ENCODE data around the gene CREB5.

Gene CREB5

GRCh38 chr7:28623863-28624262 lies 211.5 kb downstream of the CREB5 start:
- TF ChIP-seq GATA2 (IDR thresholded peaks at IDR 0.05; ENCODE audit: low read depth, low read length) (no peak), GATA3 (IDR thresholded peaks at IDR 0.05; ENCODE audit: low read depth, low read length) (no peak)

DNA sequence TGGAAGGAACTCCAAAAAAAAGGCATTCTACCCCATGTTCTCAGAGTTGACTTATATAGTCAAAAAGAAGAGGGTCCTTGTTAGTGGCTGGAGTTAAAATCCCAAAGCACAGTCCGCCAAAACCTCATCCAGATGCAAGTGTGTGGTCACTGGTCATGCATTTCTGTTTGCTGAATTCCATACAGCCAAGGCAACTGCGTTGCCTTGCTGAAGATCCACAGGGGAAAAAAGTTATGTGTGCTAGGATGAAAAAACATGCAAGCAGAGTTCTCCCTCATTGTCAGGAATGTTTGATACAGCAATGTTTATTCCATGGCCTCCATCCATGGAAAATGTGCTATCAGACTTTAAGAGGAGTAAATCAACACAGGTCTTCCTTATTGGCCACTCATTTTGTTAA lies 213.1 kb downstream of the CREB5 start:
- TF ChIP-seq GATA3 (IDR thresholded peaks at IDR 0.05; ENCODE audit: low read depth, low read length), result no peak
- no peak for TF ChIP-seq GATA2 (IDR thresholded peaks at IDR 0.05; ENCODE audit: low read depth, low read length)

DNA sequence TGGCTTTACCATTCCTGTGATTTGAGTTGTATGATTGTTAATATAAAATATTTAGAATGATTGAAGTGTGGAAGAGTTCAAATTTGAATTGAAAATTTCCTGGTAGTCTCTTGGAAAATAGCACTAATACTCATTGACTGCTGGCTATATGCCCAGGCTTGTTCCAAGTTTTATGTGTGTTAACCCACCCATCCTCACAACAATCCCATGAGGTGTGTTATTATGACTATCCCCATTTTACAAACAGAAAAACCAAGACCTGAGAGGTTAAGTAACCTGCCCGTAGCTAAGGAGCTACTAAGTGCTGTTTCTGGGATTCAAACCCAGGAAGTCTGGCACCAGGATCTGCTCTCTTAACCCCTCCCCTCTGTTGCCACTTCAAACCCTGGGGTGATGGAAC lies 213.9 kb downstream of the CREB5 start:
- TF ChIP-seq GATA3 (IDR thresholded peaks at IDR 0.05; ENCODE audit: low read depth, low read length), result no peak
- TF ChIP-seq GATA2 (IDR thresholded peaks at IDR 0.05; ENCODE audit: low read depth, low read length), result no peak

GRCh38 chr7:28626624-28627262 lies 214.4 kb downstream of the CREB5 start:
- TF ChIP-seq GATA3 (IDR thresholded peaks at IDR 0.05; ENCODE audit: low read depth, low read length) (peak; percentile 24; the same call in 1 of the 2 replicates), GATA2 (IDR thresholded peaks at IDR 0.05; ENCODE audit: low read depth, low read length) (peak; percentile 35; the same call in 1 of the 2 replicates)

DNA sequence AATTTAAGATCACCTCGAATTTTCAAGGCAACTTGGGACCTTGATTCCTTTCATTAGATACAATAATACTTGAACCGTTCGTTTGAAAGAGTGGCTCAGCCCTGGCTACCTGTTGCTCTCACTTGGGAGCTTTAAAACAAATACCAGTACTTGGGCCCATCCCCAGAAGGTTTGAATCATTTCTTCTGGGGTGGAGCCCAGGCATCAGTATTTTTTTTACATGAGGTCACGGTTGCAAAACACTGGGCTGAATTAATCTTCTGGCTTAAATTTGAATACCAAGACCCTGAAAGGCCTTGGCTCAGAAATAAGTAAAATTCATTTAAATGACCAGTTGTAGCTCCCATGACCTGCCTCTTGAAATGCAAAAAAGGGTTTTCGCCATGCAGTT lies 214.9 kb downstream of the CREB5 start:
- TF ChIP-seq GATA2 (IDR thresholded peaks at IDR 0.05; ENCODE audit: low read depth, low read length) (no peak), GATA3 (IDR thresholded peaks at IDR 0.05; ENCODE audit: low read depth, low read length) (no peak)

DNA sequence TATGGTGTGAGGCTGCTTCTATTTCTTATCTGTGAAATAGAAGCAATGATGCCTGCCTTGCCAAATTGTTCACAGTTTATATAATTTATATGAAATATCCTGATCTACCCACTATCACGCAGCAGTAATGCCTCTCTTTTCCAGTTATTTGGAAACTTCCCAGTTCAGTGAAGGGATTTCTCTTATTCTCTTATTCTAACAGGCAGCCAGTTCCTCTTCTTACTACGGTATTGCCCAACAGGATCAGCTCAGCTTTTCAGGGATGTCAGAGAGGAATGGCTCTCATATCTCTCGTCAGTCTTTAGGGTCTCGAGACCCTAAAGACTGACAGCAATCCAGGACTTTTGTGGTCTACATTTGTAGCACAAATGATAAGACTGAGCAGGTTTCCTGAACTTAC lies 215.6 kb downstream of the CREB5 start:
- TF ChIP-seq GATA3 (IDR thresholded peaks at IDR 0.05; ENCODE audit: low read depth, low read length), result no peak
- TF ChIP-seq GATA2 (IDR thresholded peaks at IDR 0.05; ENCODE audit: low read depth, low read length), result no peak

GRCh38 chr7:28629216-28629842 lies 217.0 kb downstream of the CREB5 start:
- TF ChIP-seq GATA3 (IDR thresholded peaks at IDR 0.05; ENCODE audit: low read depth, low read length) (no peak), GATA2 (IDR thresholded peaks at IDR 0.05; ENCODE audit: low read depth, low read length) (no peak)

DNA sequence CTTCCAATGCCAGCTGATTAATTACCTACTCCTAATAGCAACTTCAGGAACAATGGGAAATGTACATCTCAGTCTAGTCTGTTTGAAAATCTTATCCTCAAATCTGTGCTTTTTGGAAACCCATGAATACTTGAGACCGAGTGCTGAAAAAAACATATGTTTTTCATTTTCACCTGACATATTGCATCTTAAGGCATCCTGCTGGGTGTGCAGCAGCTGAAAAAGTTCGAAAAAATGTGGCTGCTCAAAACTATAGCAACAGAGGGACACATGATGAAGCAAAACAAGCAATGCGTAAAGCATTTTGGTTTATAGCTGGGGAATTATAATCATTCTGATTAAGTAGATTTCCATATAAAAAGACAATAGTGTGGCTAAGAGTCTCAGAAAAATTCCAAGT lies 218.0 kb downstream of the CREB5 start:
- no peak for TF ChIP-seq GATA2 (IDR thresholded peaks at IDR 0.05; ENCODE audit: low read depth, low read length)

- no peak for TF ChIP-seq GATA3 (IDR thresholded peaks at IDR 0.05; ENCODE audit: low read depth, low read length)
- no peak for TF ChIP-seq GATA2 (IDR thresholded peaks at IDR 0.05; ENCODE audit: low read depth, low read length)
Measured at GRCh38 chr7:28631995-28632394, 219.7 kb downstream of the CREB5 start.

DNA sequence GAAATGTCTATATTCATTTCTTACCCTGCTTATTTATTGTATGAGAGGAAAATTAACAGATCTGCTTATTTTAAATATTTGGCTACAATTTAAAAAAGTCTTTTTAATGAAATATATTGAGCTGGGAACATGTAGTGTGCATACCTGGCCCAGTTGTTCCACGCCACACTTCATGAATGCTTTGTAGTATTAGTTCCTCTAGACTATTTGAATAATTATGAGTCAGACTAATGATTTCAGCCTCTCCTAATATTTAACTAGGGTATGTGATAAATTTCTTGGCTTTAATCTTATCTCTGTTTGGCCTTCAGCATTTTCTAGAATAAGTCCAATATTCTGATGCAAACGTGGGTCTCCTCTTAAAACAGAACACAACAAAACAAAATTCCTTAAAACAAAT lies 226.6 kb downstream of the CREB5 start:
- TF ChIP-seq GATA2 (IDR thresholded peaks at IDR 0.05; ENCODE audit: low read depth, low read length), result no peak
- TF ChIP-seq GATA3 (IDR thresholded peaks at IDR 0.05; ENCODE audit: low read depth, low read length), result no peak

DNA sequence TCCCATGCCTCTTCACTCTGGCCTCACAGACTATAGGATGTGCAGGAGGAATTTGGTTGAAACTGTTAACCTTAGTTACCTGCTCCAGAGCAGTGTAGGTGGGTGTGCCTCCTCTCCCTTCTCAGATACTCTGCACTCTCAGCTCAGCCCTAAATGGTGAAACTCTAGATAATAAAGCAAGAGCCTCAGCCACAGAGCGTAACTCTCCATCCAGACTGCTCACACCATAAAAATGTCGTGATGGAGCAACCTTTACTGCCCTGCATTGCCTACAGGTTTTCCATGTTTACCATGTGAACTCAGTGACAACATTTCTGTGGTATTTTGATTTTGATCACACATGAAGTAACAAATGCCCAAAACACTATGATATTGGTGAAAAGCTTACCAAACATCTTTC lies 227.7 kb downstream of the CREB5 start:
- TF ChIP-seq GATA2 (IDR thresholded peaks at IDR 0.05; ENCODE audit: low read depth, low read length) (no peak), GATA3 (IDR thresholded peaks at IDR 0.05; ENCODE audit: low read depth, low read length) (no peak)

GRCh38 chr7:28641752-28642545 lies 229.6 kb downstream of the CREB5 start:
- TF ChIP-seq GATA3 (IDR thresholded peaks at IDR 0.05; ENCODE audit: low read depth, low read length), result no peak
- TF ChIP-seq GATA2 (IDR thresholded peaks at IDR 0.05; ENCODE audit: low read depth, low read length), result no peak

DNA sequence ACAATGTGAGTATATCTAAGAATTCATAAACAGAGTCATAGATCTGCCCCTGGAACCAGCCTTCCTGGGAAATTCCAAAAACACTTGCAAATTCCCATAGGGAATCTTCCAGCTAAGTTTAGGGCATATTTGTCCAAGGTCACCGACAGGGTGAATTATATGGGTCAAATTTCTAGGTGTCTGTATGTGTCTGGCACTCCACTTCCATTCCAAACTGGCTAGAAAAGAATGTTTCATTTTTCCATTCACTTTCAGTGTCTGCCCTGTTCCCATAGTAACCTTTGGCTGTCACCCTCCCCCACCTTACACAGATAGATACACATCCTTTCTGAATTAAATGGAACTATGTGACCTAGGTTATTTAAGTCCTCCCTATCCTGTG lies 230.9 kb downstream of the CREB5 start:
- TF ChIP-seq GATA2 (IDR thresholded peaks at IDR 0.05; ENCODE audit: low read depth, low read length), result no peak
- no peak for TF ChIP-seq GATA3 (IDR thresholded peaks at IDR 0.05; ENCODE audit: low read depth, low read length)

DNA sequence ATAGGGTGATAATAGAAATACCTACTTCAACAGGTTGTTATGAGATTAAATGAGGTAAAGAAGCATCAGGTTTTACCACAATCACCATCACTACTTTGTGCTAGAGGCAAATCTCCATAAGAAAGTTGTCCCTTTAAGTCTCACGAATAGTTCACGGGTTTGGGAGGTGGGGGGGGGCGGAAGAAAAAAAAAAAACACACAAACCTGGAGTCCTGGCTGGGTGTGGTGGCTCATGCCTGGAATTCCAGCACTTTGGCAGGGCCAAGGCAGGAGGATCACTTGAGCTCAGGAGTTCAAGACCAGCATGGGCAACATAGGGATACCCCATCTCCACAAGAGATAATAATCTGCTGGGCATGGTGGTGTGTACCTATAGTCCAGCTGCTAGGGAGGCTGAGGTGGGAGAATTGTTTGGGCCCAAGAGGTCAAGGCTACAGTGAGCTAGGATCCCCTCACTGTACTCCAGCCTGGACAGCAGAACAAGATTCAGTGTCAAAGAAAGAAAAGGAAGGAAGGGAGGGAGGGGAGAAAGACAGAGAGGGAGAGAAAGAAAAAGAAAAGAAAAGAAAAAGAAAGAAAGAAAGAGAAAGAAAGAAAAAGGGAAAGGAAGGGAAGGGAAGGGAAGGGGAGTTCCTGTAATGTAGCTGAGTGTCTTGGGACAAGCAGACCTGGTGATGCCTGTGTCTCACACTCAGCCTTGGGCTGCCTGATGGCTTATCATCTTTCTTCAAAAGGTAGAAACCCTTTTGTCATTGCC lies 231.4 kb downstream of the CREB5 start:
- TF ChIP-seq GATA2 (IDR thresholded peaks at IDR 0.05; ENCODE audit: low read depth, low read length), result no peak
- TF ChIP-seq GATA3 (IDR thresholded peaks at IDR 0.05; ENCODE audit: low read depth, low read length), result no peak

Measured in SH-SY5Y (cell line).